Right atrium auricular region (tissue), 2 donors: ENCODE data around the gene LENG1. TPM values are rescaled to one million over a fixed set of nuclear protein-coding genes. Genes with fewer than 3 reads are reported as not detected.

Experiments
- DNase-seq: peaks from one replicate; pipeline ENCODE4 v3.0.0-alpha.2; 2019; ENCODE audit warnings: low spot score
- H3K27ac ChIP-seq, 2 donors: fragments of 200-600 bp; sonication (generic); 1 replicate in 1 of 2; 2 replicates in 1 of 2; pipeline ENCODE4 v1.5.1; 2016 to 2019
- H3K27me3 ChIP-seq, 2 donors: fragments of 200-600 bp; sonication (generic); one replicate each; pipeline versions ENCODE4 v1.5.1 to v1.6.0; 2017 to 2019
- H3K36me3 ChIP-seq: fragments of 200-600 bp; sonication (generic); one replicate; pipeline ENCODE4 v1.5.1; 2016
- H3K4me1 ChIP-seq, 2 donors: fragments of 200-600 bp; sonication (generic); one replicate each; pipeline versions ENCODE4 v1.5.1 to v1.6.0; 2017 to 2019
- H3K4me3 ChIP-seq, 2 donors: fragments of 200-600 bp; sonication (generic); 1 replicate in 1 of 2; 2 replicates in 1 of 2; pipeline ENCODE4 v1.5.1; 2017 to 2019; ENCODE audit warnings: mild to moderate bottlenecking in 1 of 2, moderate library complexity in 1 of 2
- H3K9me3 ChIP-seq, 2 donors: fragments of 200-600 bp; sonication (generic); one replicate each; pipeline ENCODE4 v1.5.1; 2019
- CTCF ChIP-seq, 2 donors: fragments of 200-600 bp; sonication (generic); IDR thresholded peaks; one replicate each; pipeline ENCODE4 v1.5.1; 2019; ENCODE audit warnings: antibody characterized with exemption in 2 of 2
- total RNA-seq, 2 donors: library from RNA; depleted of rRNA; stranded (reverse); fragments of >200 nt; gene quantifications; one replicate each; pipeline ENCODE4 v1.1.0, GENCODE V29; 2016

Gene LENG1
- total RNA-seq, 2 donors from 2014 or later: 6.3 to 10.0 TPM

- no peaks in the 10 kb centered on the region for H3K9me3 ChIP-seq
- DNase-seq: no peak
- peaks cover 0 to 22% of the 10 kb centered on the region in 2 donors for H3K4me1 ChIP-seq
- H3K27me3 ChIP-seq: no peaks in the 10 kb centered on the region
- H3K27ac ChIP-seq: no peak overlapping the region
- H3K4me3 ChIP-seq: no peak overlapping the region
- no peak for TF ChIP-seq CTCF (IDR thresholded peaks at IDR 0.05)
- peaks cover 99% of the 10 kb centered on the region for H3K36me3 ChIP-seq
Observed at GRCh38 chr19:54148158-54148557, 11.4 kb downstream of the LENG1 start.

GRCh38 chr19:54147676-54148075, 11.8 kb downstream of the LENG1 start:
- Histone ChIP-seq H3K36me3 (peaks cover 99% of the 10 kb centered on the region), H3K9me3 (no peaks in the 10 kb centered on the region), H3K4me1 (peaks cover 0 to 19% of the 10 kb centered on the region in 2 donors), H3K4me3 (no peak overlapping the region), H3K27ac (no peak overlapping the region), H3K27me3 (no peaks in the 10 kb centered on the region)
- TF ChIP-seq CTCF (IDR thresholded peaks at IDR 0.05): no peak
- no peak for DNase-seq

- DNase-seq: no peak
- Histone ChIP-seq H3K4me1 (peaks cover 0 to 27% of the 10 kb centered on the region in 2 donors), H3K4me3 (no peak overlapping the region), H3K36me3 (peaks cover 81% of the 10 kb centered on the region), H3K27me3 (no peaks in the 10 kb centered on the region), H3K9me3 (no peaks in the 10 kb centered on the region), H3K27ac (no peak overlapping the region)
- no peak for TF ChIP-seq CTCF (IDR thresholded peaks at IDR 0.05)
Observed at GRCh38 chr19:54145541-54146158, 13.9 kb downstream of the LENG1 start.

- Histone ChIP-seq H3K4me3 (no peak overlapping the region), H3K4me1 (peaks cover 0 to 41% of the 10 kb centered on the region in 2 donors), H3K9me3 (no peaks in the 10 kb centered on the region), H3K36me3 (peaks cover 49% of the 10 kb centered on the region), H3K27ac (no peak overlapping the region), H3K27me3 (no peaks in the 10 kb centered on the region)
- no peak for DNase-seq
- TF ChIP-seq CTCF (IDR thresholded peaks at IDR 0.05): no peak
Observed at GRCh38 chr19:54142166-54142780, 17.2 kb downstream of the LENG1 start.

GRCh38 chr19:54141356-54141755, 18.2 kb downstream of the LENG1 start:
- Histone ChIP-seq H3K27me3 (no peaks in the 10 kb centered on the region), H3K9me3 (no peaks in the 10 kb centered on the region), H3K27ac (no peak overlapping the region), H3K4me1 (peaks cover 0 to 37% of the 10 kb centered on the region in 2 donors), H3K36me3 (peaks cover 40% of the 10 kb centered on the region), H3K4me3 (no peak overlapping the region)
- TF ChIP-seq CTCF (IDR thresholded peaks at IDR 0.05): no peak
- DNase-seq: no peak
